Stimulated activated CD8-positive, alpha-beta memory T cell treated with anti-CD3 and anti-CD28 coated beads, Interleukin-12 subunit alpha, Interleukin-12 subunit beta, amount 100 ng/mL, for 24 hours (primary cell): ENCODE measurements around the gene KRT35.
"Not testable (repeated sequence)": the region's sequence is repeated elsewhere in the genome, so short reads cannot be mapped to it uniquely, and the experiment has no call there.

ENCODE experiments used
- DNase-seq: peaks from one replicate; pipeline ENCODE4 v3.0.0-alpha.2; 2020; ENCODE audit errors: extremely low read depth

KRT35 gene

GRCh38 chr17:41453066-41453465 lies 27.9 kb downstream of the KRT35 start:
- DNase-seq: no peak

DNA sequence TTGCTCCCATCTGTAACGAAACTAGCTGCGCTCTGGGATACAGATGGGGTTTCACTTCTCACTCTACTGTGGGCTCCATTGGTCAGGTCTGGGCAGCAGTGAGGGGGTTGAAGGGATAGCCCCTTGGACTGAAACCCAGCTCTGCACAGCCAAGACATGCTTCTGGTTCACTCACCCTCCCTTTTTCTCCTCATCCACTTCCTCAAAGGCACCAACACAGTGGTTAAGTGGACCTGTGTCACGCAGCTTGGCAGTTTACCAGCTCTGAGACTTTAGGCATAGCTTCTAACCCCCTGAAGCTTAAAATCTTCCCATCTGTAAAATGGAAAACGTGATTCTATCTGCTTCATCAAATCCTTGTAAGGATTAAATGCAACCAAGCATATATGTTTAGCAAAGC lies 28.7 kb downstream of the KRT35 start:
- DNase-seq: no peak

DNA sequence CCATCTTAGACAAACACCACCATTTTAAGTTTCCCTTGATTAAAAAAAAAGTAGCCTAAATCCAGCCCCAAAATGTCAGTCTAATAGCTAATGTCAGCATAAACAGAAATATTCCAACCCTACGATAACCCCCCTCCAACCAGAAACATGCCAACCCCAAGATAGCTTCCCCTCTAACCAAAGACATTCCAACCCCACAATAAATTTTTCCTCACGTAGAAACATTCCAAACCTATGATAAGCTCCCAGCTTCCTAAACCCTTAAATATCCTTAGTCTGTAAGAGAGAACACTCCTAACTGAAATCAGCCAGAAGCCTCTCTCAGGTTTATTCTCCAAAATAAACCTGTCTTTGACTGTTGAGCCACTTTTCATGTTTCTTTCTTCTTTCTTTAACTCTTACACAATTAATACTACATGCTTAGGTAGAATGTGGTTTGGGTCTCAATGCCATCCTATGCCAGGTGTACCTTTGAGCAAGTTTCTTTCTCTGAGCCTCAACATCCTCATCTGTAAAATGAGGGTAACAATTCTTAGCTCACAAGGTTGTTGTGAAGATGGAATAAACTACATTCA lies 29.7 kb downstream of the KRT35 start:
- DNase-seq: no peak

- DNase-seq: no peak
These were observed 31.9 kb downstream of the KRT35 start for GRCh38 chr17:41449008-41449407.

GRCh38 chr17:41448506-41448905 lies 32.4 kb downstream of the KRT35 start:
- no peak for DNase-seq

DNA sequence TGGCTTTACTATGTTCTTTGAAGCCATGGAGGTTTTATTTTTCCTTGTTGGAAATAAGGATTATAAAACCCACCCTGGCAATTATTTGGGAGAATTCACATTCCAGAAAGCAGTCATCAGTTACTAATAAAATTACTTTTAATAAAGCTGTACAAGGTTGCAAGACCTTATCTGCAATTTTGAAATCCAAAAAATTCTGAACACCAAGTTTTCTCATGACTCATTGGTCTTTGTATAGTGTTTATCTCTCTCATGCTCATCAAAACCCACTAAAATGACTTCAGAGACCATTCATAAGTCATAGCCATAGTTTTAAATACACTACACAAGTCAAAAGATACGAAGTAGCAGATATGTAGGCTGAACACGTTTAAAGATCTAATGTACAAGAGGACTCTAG lies 34.1 kb downstream of the KRT35 start:
- no peak for DNase-seq

DNA sequence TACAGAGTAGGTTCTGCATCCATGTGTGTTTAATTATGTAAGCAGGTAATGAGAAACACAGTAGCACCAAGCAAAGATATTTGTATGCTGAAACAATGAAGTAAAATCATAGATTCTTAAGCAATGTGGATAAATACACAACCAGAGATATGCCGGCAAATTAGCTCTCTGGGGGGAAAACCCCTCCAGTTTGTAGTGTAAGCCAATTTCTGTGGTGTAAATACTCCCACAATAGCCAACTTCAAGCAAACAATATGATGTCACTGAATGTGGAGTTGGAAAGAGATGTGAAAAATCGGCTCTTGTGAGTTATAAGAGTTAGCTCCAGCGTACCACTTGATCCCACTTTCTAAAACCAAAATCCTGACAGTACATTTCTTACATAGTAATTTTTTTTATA lies 36.3 kb downstream of the KRT35 start:
- DNase-seq: no peak

DNA sequence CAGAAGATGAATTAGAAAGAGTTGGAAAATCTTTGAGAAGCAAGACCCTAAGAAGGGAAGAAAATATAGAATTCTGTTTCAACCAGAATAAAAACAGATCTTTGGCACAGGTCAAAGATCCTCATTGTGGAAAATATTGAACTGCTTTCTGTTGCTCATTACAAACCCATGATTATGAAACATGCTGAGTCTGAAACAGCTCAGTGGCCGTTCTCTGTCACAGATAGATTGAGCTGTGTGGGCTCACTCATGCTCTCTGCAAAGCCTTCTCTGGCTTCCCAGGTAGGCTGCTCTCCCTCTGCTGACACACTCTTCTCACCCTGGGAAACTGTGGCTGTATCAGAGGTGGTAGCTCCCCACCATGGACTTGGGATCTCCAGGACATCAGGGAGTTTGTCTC lies 36.8 kb downstream of the KRT35 start:
- DNase-seq: no peak

DNA sequence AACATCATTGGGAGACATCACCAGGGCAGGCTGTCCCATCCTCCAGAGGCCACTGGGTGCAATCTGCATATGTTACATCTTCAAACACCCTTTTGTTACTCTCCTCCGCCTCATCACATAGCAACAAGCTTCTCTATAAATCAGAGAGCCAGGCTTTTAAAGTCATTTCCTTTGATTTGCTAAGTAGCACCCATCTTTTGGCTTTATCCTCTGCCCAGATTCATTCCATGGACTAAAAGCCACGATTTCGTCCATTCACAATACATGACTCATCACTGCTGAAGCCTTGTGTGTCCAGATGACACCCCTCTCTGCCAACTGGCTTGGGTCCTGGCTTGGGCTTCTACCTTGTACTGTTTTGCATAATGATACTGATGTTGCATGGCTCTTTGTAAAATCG lies 38.2 kb downstream of the KRT35 start:
- DNase-seq: no peak

- no peak for DNase-seq
These were observed 40.4 kb downstream of the KRT35 start, which contains the start of gene KRT38 for GRCh38 chr17:41440531-41441033. TSS of gene KRT38 (minus strand) at chr17:41440983. CDS start at chr17:41440921, 62 bp downstream.

DNA sequence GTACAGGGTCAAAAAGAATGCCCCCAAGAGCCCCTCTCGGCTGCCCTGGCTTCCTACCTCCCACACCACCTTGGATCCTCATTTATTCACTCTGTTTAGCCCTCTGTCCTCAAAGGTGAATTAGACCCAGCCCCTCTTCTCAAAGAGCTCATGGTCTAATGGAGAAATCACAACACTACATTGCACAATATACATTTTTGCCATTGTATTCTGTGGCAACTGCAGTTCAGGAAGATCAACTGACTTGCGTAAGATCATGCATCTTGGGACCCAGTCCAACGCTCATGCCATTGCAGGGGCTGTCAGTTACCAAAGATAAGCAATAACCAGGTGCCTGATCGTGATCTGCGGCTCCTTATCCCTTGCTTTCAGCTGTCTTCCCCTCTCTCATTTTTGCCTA lies 41.6 kb downstream of the KRT35 start:
- DNase-seq: no peak

- DNase-seq: no peak
These were observed 43.2 kb downstream of the KRT35 start for GRCh38 chr17:41437769-41438168.

DNA sequence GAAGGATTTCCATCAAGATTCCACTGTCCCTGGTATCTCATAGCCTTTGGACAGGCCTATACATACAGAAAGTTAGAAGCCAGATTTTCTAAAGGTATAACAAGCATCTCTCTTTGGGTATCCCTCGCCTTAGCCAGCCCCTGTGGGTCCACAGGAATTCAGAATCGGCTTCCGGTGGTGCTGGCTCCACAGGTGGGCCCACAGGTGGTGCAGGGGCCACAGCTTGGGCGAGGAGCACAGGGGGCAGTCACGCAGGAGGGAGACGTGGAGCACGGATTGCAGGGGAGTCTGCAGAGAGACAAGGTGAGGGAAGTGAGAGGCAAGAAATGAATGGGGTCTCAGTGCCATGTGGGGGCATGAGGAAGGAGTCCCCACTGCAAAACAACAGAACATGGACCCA lies 43.7 kb downstream of the KRT35 start:
- DNase-seq: no peak

- no peak for DNase-seq
These were observed 46.5 kb downstream of the KRT35 start for GRCh38 chr17:41434415-41434814.

GRCh38 chr17:41434005-41434404 lies 46.9 kb downstream of the KRT35 start:
- DNase-seq: no peak

GRCh38 chr17:41433586-41433985 lies 47.4 kb downstream of the KRT35 start:
- DNase-seq: no peak

GRCh38 chr17:41430376-41430775 lies 50.6 kb downstream of the KRT35 start:
- DNase-seq: not testable (repeated sequence)

- no peak for DNase-seq
These were observed 51.3 kb downstream of the KRT35 start for GRCh38 chr17:41429667-41430066.

GRCh38 chr17:41428591-41429291 lies 52.2 kb downstream of the KRT35 start:
- DNase-seq: no peak
